Endothelial cell of umbilical vein (primary cell): Measurements from ENCODE around the gene ITSN1. TPM values are rescaled to one million over a fixed set of nuclear protein-coding genes. Genes with fewer than 3 reads are reported as not detected.

Experiments used
- BruUV-seq: library from RNA; stranded (reverse); fragments of 400-500 nt; replicated peaks from 2 replicates; lab custom pipeline; 2021; lab: Mats Ljungman, UMichigan
- CTCF ChIA-PET: fragments of 300-600, 350-600 bp; sonication (Branson Sonifier 250); formaldehyde crosslinking; loops from one replicate; lab custom pipeline; 2021; ENCODE audit warnings: antibody characterized with exemption, inconsistent platforms; lab: Charles Lee
- POLR2A ChIA-PET: fragments of 300-600, 350-600 bp; sonication (Branson Sonifier 250); formaldehyde crosslinking; loops from one replicate; lab custom pipeline; 2021; ENCODE audit warnings: antibody characterized with exemption, inconsistent platforms; lab: Charles Lee
- DNase-seq: peaks from one replicate; pipeline ENCODE4 v3.0.0-alpha.2; 2011; ENCODE audit warnings: low read depth, low spot score
- FAIRE-seq: peaks from 2 replicates; lab custom pipeline; 2011; peaks lifted over from hg19 to GRCh38; lab: Jason Lieb, UNC
- H2AFZ ChIP-seq: 2 replicates; pipeline ENCODE4 v1.6.0; 2012; ENCODE audit warnings: low read depth, low read length, control low read depth, inconsistent platforms
- H3K27ac ChIP-seq: 2 replicates; pipeline ENCODE4 v1.5.1; 2011; ENCODE audit warnings: low read depth, mild to moderate bottlenecking, control low read depth, low read length, moderate library complexity; ENCODE audit not compliant: insufficient read depth
- H3K27me3 ChIP-seq, 2 experiments: 2 replicates each; pipeline versions ENCODE4 v1.6.0 to v1.6.1; 2011; ENCODE audit warnings: low read length in 2 of 2, mixed read lengths in 1 of 2; ENCODE audit not compliant: control insufficient read depth in 2 of 2, insufficient read depth in 2 of 2
- H3K36me3 ChIP-seq, 2 experiments: 2 replicates in 1 of 2; 3 replicates in 1 of 2; pipeline ENCODE4 v1.5.1; 2011; ENCODE audit warnings: low read length in 2 of 2, mild to moderate bottlenecking in 1 of 2, moderate library complexity in 1 of 2; ENCODE audit not compliant: control insufficient read depth in 2 of 2, insufficient read depth in 2 of 2; ENCODE audit errors: extremely low read depth in 1 of 2
- H3K4me1 ChIP-seq: 3 replicates; pipeline ENCODE4 v1.5.1; 2011; ENCODE audit warnings: mild to moderate bottlenecking, low read length; ENCODE audit not compliant: control insufficient read depth, insufficient read depth; ENCODE audit errors: extremely low read depth
- H3K4me2 ChIP-seq: 2 replicates; pipeline ENCODE4 v1.6.1; 2011; ENCODE audit warnings: low read length, control low read depth, mixed read lengths; ENCODE audit not compliant: insufficient read depth
- H3K4me3 ChIP-seq, 3 experiments: fragments of 200-600 bp in 1 of 3; sonication (generic), shearing (Covaris generic) in 1 of 3; replicated peaks in 1 of 3; 2 replicates each; pipeline ENCODE4 v1.5.1; 2011 to 2016; ENCODE audit warnings: control low read depth in 3 of 3, low read length in 3 of 3, mild to moderate bottlenecking in 2 of 3, inconsistent platforms in 1 of 3, low read depth in 1 of 3, moderate library complexity in 1 of 3; ENCODE audit not compliant: insufficient read depth in 1 of 3
- H3K79me2 ChIP-seq: 2 replicates; pipeline ENCODE4 v1.6.0; 2012; ENCODE audit warnings: low read length, inconsistent platforms; ENCODE audit not compliant: control insufficient read depth, insufficient read depth
- H3K9ac ChIP-seq: replicated peaks from 2 replicates; pipeline ENCODE3; 2011; ENCODE audit warnings: low read length, control low read depth; ENCODE audit not compliant: insufficient read depth; ENCODE audit errors: extremely low read depth
- H3K9me1 ChIP-seq: replicated peaks from 3 replicates; pipeline ENCODE4 v1.6.0; 2011; ENCODE audit warnings: mild to moderate bottlenecking, low read length; ENCODE audit not compliant: control insufficient read depth, insufficient read depth; ENCODE audit errors: extremely low read depth
- H3K9me3 ChIP-seq: replicated peaks from 2 replicates; pipeline ENCODE4 v1.5.1; 2012; ENCODE audit warnings: low read length, inconsistent platforms; ENCODE audit not compliant: control insufficient read depth, insufficient read depth
- H4K20me1 ChIP-seq: replicated peaks from 2 replicates; pipeline ENCODE3; 2011; ENCODE audit warnings: mild to moderate bottlenecking, low read length; ENCODE audit not compliant: control insufficient read depth, insufficient read depth; ENCODE audit errors: extremely low read depth
- EZH2 ChIP-seq: IDR thresholded peaks from 2 replicates; pipeline ENCODE4 v1.6.1; 2012; ENCODE audit warnings: borderline replicate concordance, low read depth, mild to moderate bottlenecking, moderate library complexity, low read length, inconsistent platforms; ENCODE audit not compliant: severe bottlenecking
- FOS ChIP-seq: IDR thresholded peaks from 2 replicates; pipeline ENCODE4 v1.6.1; 2011; ENCODE audit warnings: mild to moderate bottlenecking, low read length, moderate library complexity, borderline replicate concordance; ENCODE audit not compliant: insufficient read depth
- GATA2 ChIP-seq: IDR thresholded peaks from 2 replicates; pipeline ENCODE4 v1.7.0; 2011; ENCODE audit warnings: low read depth, mild to moderate bottlenecking, moderate library complexity, mixed read lengths, low read length; ENCODE audit not compliant: insufficient read length, insufficient read depth
- JUN ChIP-seq: IDR thresholded peaks from 2 replicates; pipeline ENCODE4 v1.6.1; 2011; ENCODE audit warnings: borderline replicate concordance, low read depth; ENCODE audit not compliant: insufficient read length, insufficient read depth
- MYC ChIP-seq: IDR thresholded peaks from one replicate; pipeline ENCODE4 v1.6.1; 2011; ENCODE audit warnings: mild to moderate bottlenecking, low read depth, low read length
- POLR2A ChIP-seq: IDR thresholded peaks from 2 replicates; pipeline ENCODE4 v1.6.1; 2012; ENCODE audit warnings: low read depth, mild to moderate bottlenecking, control low read depth, low read length
- dilution Hi-C: fragments of 300-500 bp; cut with MboI; formaldehyde crosslinking; loops from one replicate; pipeline ENCODE4 v1.15.0; 2019; ENCODE audit warnings: low sequenced_read_pairs; ENCODE audit not compliant: extremely low pct_ligation_motif_present
- intact Hi-C: fragments of 100-400 bp; cut with micrococcal nuclease; formaldehyde crosslinking; loops from one replicate; pipeline ENCODE4 v1.10.0; 2022
- polyA plus RNA-seq, 4 experiments: library from polyadenylated mRNA; depleted of rRNA in 3 of 4; stranded (reverse) in 3 of 4; unstranded in 1 of 4; fragments of >200 nt; gene quantifications; 2 replicates each; pipeline versions ENCODE4 v1.2.1 to v1.2.3, GENCODE V29; 2011 to 2012; ENCODE audit warnings: missing spikeins in 1 of 4
- total RNA-seq: library from RNA; stranded (reverse); gene quantifications from 2 replicates; pipeline ENCODE4 v1.2.3, GENCODE V29; 2021
- TF ChIP-seq, protein P1 (sequence below), 2 donors: IDR thresholded peaks; 1 replicate in 1 of 2; 2 replicates in 1 of 2; pipeline ENCODE4 v1.5.1; 2011; ENCODE audit warnings: low read length in 2 of 2, mild to moderate bottlenecking in 2 of 2, moderate library complexity in 2 of 2, control low read depth in 1 of 2, inconsistent platforms in 1 of 2, low read depth in 1 of 2; ENCODE audit not compliant: insufficient read depth in 1 of 2; ENCODE audit errors: extremely low read depth in 1 of 2
- TF ChIP-seq, protein P2 (sequence below): IDR thresholded peaks from 2 replicates; pipeline ENCODE4 v1.6.1; 2011; ENCODE audit not compliant: insufficient read depth, insufficient read length

Gene ITSN1
- total and polyA plus RNA-seq, 2 donors (not counting 3 experiments of a cell fraction or from before 2014, with no cell fraction given): 72.2 to 86.8 TPM

DNA sequence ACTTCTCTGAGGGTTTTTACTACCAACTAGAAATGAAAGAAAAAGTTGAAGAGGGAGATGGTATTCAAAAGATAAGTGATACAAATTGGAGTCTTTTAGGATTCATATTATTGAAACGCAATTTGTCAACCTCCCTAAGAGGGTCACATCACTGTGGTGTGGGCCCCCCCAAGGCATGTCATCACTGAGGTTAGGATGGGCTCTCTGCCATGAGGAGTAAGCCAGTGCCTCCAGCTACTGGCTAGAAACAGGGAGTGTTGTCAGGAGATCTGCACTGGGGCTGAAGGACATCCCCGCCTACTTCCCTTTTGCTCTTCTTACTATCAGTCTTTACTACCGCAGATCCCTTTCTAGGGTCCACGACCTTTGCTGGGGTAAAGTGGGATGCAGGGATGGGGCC lies 25.9 kb downstream of the ITSN1 start:
- H3K36me3 ChIP-seq: no peaks in the 10 kb centered on the region
- no peak overlapping the region for H3K4me3 ChIP-seq
- TF ChIP-seq MYC: no peak
- TF ChIP-seq, protein P1, sequence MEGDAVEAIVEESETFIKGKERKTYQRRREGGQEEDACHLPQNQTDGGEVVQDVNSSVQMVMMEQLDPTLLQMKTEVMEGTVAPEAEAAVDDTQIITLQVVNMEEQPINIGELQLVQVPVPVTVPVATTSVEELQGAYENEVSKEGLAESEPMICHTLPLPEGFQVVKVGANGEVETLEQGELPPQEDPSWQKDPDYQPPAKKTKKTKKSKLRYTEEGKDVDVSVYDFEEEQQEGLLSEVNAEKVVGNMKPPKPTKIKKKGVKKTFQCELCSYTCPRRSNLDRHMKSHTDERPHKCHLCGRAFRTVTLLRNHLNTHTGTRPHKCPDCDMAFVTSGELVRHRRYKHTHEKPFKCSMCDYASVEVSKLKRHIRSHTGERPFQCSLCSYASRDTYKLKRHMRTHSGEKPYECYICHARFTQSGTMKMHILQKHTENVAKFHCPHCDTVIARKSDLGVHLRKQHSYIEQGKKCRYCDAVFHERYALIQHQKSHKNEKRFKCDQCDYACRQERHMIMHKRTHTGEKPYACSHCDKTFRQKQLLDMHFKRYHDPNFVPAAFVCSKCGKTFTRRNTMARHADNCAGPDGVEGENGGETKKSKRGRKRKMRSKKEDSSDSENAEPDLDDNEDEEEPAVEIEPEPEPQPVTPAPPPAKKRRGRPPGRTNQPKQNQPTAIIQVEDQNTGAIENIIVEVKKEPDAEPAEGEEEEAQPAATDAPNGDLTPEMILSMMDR (IDR thresholded peaks at IDR 0.05; ENCODE audit: extremely low read depth in 1 of 2, insufficient read depth in 1 of 2, low read depth in 1 of 2, low read length in 2 of 2): no peak
- TF ChIP-seq FOS: no peak
- TF ChIP-seq POLR2A: no peak
- no peak for TF ChIP-seq JUN
- no peaks in the 10 kb centered on the region for H3K9me1 ChIP-seq
- H3K27ac ChIP-seq: no peak overlapping the region
- no peak overlapping the region for H2AFZ ChIP-seq
- dilution Hi-C loops: no loop called here
- intact Hi-C loops: no loop called here
- no peaks in the 10 kb centered on the region for H3K27me3 ChIP-seq
- peaks cover 2% of the 10 kb centered on the region for H4K20me1 ChIP-seq
- no TSS peak for BruUV-seq
- H3K79me2 ChIP-seq: peaks cover 92% of the 10 kb centered on the region
- no peak overlapping the region for H3K9ac ChIP-seq
- H3K4me2 ChIP-seq: no peak overlapping the region
- H3K4me1 ChIP-seq: no peaks in the 10 kb centered on the region
- H3K9me3 ChIP-seq: no peaks in the 10 kb centered on the region
- DNase-seq (no peak), FAIRE-seq (no peak)
- CTCF ChIA-PET: no interaction called here
- POLR2A ChIA-PET: no interaction called here

DNA sequence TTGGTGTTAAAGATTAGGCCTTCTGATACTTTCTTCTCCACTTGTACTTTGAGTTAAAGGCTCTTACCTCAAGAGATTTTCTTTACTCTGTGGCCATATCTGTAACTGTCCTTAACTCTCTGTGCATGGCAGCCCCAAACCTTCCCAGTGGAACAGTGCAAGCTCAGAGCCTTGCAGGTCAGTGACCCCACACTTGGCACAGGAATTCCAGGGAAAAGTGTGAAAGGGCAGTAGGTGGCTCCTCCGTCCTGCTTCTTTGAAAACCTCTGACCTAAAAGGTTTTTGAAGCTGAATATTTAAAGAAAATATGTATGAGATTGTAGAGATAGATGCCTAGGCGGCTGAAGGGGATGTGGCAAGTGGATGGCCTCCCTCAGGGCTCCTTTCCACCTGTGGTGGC lies 26.3 kb downstream of the ITSN1 start:
- peaks cover 93% of the 10 kb centered on the region for H3K79me2 ChIP-seq
- POLR2A ChIA-PET: no interaction called here
- CTCF ChIA-PET: no interaction called here
- no peaks in the 10 kb centered on the region for H3K4me1 ChIP-seq
- no peaks in the 10 kb centered on the region for H3K9me1 ChIP-seq
- no peak overlapping the region for H2AFZ ChIP-seq
- H4K20me1 ChIP-seq: peaks cover 5% of the 10 kb centered on the region
- no TSS peak for BruUV-seq
- H3K4me3 ChIP-seq: no peak overlapping the region
- no peak overlapping the region for H3K9ac ChIP-seq
- TF ChIP-seq FOS: no peak
- no peak for TF ChIP-seq EZH2
- no peak for TF ChIP-seq POLR2A
- TF ChIP-seq JUN: no peak
- no peak for TF ChIP-seq GATA2
- no peak for TF ChIP-seq MYC
- TF ChIP-seq, protein P2, sequence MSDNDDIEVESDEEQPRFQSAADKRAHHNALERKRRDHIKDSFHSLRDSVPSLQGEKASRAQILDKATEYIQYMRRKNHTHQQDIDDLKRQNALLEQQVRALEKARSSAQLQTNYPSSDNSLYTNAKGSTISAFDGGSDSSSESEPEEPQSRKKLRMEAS: no peak
- TF ChIP-seq, protein P1 (IDR thresholded peaks at IDR 0.05; ENCODE audit: extremely low read depth in 1 of 2, insufficient read depth in 1 of 2, low read depth in 1 of 2, low read length in 2 of 2): no peak
- H3K27ac ChIP-seq: no peak overlapping the region
- H3K27me3 ChIP-seq: no peaks in the 10 kb centered on the region
- H3K4me2 ChIP-seq: no peak overlapping the region
- no peak for DNase-seq
- no peaks in the 10 kb centered on the region for H3K36me3 ChIP-seq
- dilution Hi-C loops: no loop called here
- no peak for FAIRE-seq
- intact Hi-C loops: no loop called here
- H3K9me3 ChIP-seq: no peaks in the 10 kb centered on the region
